HL-60/S4 treated with phorbol 12-myristate 13-acetate at 8.2 ng/mL for 4 days and 3 days (cell line): ENCODE measurements around the gene CHST15.

Source experiments
- in situ Hi-C: fragments of 300-500 bp; cut with MboI; formaldehyde crosslinking; loops from 2 replicates; pipeline ENCODE4 v1.15.0; 2022; ENCODE audit warnings: low sequenced_read_pairs

Gene CHST15

DNA sequence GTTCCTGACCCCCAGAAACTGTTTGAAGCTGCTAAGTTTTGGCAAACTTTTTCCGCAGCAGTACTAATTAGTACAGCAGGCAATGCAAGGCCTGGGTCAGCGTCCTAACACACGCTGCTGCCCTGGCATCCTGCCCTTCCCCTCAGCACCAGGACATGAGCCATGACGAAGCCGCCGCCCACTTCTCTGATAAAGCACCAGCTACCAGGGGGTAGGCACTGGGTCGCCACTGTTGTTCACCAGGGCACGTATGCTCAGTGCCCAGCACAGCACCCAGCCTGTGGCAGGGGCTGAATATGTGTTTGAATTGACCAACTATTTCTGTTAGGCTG, 59.5 kb downstream of the CHST15 start:
- in situ Hi-C loops: no loop called here

DNA sequence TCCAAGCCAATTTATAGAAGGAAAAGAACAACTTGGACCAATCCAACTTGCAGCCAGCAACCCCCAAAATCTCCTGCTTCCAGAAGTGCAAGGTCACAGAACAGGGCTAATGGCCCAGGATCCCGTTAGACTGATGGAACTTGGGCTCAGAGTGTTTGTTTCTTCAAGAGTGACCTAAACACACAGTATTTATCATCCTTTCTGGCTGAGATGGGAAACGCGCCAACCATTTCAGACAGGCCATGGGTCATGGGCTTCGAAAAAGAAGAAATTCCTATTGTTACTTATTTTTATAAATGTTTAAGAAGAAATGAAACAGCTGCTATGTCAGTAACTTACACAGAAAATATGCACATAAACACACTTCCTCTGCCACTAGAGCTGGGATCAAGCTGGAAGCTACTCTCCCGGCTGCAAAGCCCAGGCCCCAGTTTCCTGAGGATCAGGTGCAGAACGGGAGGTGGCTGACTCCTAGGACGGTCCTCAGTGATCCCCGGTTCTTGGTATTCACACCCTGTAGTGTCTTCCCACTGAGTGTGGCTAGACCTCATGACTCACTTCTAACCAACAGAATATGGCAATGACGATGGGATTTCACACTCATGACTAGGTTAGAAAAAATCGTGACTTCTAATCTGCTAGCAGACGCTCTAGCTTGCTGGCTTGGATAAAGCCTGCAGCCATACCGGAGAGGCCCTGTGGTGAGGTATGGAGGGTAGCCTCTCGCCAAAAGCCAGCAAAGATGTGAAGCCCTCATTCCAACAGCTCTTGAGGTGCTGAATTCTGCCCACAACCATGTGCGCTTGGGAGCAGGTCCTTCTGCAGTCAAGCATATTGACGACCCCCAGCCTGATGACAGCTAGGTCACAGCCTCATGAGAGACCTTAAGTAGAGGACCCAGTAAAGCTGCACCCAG, 60.2 kb downstream of the CHST15 start:
- in situ Hi-C loops: no loop called here

DNA sequence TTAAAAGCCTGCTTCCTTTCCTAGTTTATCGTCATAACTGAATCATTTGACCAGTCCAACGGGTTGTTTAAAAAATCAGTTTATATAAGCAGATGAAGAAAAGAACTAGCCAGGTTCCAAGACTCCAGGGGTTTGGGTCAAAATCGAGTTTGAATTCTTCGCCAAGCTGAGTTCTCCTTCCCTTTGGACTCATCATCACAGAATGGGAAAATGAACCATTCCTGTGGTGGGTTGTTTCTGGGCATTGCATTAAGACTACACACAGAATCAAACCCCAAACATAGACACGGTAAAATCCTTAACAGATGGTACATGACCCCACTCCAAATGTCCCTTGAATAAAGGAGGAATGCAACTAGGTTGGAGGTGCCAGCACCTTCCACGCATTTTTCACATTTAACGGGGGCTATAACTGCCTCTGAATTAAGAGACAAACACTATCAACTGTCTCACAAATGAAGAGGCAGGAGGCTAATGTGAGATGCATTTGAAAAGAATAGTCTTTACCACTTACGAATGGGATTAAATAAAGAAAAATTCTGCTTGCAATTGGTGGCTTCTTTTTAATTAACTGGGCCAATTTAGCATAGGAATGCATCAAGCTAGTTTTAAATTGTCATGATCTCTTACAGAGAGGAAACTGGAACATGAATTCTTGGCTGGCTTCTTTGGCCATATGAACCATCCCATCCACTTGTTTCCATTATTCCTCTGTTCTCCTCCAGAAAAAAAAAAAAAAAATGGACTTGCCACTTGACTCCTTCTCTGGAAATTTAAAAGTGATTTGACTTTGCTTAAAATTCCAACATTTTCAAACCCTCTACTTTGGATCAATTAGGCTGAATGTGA, 61.1 kb downstream of the CHST15 start:
- in situ Hi-C loops: no loop called here

DNA sequence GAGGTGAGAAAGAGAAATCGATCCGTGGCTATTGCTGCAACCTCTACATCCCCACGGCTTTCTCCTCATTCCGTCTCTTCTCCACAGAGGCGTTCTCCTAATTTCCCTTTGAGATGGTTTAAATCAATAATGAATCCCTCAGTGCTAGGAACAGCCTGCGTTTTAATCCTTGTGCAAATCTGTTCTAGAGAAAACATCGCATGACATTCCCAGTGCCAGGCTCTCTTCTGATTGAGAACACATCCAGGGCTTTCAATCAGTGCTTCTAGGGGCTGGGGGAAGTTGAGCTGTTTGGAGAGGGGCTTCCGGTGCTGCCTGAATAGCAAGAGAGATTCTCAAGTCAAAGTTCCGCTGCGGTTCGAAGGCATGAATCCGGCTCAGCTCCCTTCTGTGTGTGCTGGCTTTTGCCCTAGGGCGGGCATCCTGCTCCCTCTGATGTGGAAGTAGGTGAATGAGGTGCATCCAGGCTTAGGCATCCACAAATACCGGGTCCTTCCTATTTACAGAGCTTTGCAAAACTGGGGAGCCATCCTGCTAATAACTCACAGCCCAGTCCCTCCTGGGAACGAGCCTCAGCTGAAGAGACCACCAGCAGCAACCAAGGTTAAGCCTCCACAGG, 62.8 kb downstream of the CHST15 start:
- in situ Hi-C loops: no loop called here

DNA sequence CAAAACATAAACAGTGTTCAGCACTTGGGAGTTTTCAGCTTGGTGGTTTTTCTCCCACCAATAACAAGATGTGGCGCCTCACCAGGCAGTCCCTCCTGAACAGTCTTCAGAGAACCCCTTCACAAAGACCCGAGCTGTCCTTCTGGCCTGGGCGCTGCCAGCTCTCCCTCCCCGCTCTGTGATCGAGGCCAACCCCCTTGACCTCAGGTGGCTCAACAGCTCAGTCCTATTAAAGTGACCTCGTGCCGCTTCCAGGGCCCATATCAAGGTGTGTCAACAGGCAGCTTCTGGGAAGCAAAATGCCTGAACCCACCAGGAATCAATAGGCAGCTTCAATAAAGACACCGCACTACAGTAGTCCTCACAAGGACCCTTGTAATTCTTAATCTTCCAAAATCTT, 63.3 kb downstream of the CHST15 start:
- in situ Hi-C loops: no loop called here

DNA sequence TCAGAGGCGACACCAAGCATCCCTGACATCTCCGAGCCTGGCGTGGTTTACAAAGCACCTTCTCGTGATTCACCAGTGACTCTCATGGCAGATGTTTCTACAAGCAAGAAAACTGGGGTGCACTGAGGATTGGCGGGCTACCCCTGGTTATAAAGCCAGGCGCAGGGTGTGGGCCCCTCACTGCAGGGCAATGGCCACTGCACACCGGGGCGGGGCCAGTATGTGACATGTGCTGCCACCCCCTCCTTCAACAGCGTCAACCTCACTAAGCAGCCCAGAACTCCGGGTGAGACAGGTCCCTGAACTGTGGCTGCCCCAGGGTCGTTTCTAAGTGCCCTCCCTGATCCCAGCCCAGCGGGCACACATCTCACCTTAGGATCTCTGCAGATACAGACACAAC, 63.8 kb downstream of the CHST15 start:
- in situ Hi-C loops: no loop called here

DNA sequence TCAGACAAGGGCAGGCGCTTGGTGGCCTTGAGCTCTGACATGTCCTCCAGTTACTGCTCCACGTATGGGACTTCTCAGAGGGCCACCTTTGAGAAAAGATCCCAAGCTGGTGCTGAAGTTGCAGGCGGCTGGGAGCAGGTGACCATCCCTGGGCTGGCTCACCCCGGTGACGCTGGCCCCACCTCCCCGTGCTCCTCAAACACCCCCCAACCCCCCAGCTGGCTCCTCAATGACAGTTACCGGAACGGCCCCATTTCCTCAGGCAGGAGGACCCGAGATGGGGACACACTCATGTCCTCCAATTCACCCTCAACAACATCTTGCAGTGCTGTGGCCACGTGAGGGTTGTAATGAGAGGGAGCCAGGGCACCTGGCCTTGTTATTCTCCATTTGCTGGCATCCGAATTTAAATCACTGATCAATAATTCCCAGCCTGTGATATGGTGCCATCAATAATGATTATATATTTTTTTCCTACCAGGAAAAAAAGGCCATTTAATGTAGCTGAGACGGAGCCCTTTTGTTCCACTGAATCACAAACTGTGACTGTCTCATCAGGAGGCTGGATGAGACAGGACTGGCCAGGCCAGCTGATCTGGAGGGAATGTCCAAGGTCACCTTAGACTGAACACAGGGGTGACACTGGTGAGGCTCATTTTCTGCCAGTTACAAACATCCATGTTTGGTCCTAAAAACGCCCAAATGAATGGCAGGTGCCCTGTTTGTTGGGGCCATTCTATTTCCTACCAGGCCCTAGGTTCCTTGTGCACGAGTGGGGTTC, 64.5 kb downstream of the CHST15 start:
- in situ Hi-C loops: no loop called here

DNA sequence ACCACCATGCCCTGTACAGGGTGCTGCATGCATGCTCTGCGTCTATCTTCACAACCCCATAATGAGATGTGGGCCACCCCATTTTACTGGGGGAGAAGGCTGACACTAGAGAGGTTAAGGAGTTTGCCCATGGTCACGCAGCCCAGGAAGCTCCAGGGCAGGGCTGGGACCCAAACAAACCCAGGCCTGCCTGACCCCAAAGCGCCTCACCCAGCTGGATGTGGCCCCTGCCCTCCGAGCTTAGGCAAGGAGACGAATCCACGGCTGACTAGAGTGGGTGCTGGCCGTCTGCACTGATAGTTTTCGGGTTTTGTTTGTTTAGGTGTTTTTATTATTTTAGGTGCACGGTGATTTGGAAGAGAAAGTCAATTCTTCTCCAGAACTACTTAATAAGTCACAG, 65.7 kb downstream of the CHST15 start:
- in situ Hi-C loops: no loop called here

DNA sequence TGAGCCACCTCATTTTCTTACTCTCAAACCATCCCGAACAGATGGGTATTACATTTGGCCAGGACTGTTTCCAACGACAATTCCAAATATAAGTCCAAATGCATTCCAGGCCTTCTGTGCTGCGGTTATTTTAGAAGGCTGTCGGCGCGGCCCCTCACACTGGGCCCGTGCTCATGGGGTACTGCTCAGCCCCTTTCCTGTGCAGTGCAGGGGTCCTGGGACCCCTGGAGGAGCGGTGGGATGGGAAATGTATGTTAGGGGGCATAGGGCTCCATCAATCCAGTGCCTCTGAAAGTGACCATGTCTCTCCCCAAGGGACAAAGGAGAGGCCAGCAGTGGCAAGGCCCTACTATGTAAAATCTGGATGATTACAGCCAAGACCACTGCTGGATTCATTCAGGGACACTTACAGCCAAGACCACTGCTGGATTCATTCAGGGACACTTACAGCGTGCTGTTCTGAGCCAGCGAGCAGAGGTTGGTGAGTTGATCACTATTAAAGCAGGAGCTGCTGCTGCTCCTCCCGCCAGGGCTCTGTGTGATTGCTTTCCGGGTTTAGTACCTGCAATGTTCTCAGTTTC, 66.3 kb downstream of the CHST15 start:
- in situ Hi-C loops: no loop called here

DNA sequence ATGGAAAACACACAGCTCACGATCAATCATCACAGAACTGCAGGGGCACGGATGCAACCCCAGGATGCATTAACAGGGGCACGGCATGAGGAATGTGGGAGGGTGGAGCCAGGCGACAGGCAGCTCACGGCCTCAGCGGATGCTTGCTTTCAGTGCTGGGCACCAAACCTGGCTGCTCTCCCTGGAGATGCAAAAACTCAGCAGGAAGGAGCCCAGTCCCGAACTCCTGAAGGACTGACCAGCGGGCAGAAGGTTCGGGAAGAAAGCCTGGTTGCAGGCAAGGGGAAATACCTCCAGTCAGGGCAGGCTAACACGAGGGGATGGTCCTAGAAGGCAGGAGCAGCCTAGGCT, 66.8 kb downstream of the CHST15 start:
- in situ Hi-C loops: no loop called here

DNA sequence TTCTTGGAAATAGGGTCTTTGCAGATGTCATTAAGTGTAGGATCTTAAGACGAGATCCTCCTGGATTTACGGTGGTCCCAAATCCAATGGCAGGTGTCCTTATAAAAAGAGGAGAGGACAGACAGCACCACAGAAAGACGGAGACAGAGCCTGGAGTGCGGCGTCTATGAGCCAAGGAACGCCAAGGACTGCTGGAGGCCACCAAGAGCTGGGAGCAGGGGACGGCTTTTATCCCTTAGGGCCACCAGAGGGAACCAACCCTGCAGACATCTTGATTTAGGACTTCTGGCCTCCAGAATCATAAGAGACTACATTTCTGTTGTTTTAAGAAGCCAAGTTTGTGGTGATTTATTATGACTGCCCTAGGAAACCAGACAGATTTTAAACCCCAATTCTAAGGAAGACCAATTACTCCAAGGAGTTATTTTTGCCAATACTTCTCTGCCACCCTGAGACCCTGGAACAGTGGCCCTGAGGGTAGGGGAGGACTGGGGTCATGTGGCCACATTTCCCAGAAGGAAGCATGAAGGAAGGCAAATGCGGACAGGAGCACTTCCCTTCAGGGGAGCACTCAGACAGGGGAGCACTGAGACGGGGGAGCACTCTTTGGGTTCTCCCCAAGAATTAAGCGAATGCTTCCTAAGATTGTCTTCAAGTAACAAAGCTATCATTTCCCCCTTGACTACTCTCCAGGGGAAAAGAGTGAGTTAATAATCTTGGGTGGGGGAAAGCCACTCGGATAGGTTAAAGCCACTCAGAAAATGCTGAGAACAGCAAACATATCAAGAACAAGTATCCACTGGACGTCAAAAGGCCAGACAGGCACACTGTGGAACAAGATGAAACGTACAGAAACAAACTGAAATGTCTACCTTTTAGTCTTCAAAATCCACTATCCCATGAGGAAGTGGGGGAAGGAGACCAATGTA, 67.5 kb downstream of the CHST15 start:
- in situ Hi-C loops: no loop called here

DNA sequence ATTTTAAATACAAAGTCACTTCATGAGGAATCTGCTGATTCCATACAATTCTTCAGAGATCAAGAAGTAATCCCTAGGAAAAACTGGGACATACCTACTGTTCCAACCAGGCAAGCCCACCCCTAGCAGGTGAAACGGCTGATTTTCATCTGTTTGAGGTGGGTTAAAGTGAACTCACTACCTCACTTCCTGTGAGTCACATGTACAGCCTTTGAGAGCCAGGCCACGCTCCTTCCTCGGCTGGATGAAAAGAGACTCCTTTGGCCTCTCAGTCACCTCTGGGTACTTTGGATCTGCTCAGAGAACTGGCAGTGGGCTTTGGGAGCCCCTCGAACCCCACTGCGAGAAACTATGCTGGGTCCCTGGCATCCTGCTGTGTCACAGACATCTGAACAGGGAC, 68.2 kb downstream of the CHST15 start:
- in situ Hi-C loops: no loop called here

DNA sequence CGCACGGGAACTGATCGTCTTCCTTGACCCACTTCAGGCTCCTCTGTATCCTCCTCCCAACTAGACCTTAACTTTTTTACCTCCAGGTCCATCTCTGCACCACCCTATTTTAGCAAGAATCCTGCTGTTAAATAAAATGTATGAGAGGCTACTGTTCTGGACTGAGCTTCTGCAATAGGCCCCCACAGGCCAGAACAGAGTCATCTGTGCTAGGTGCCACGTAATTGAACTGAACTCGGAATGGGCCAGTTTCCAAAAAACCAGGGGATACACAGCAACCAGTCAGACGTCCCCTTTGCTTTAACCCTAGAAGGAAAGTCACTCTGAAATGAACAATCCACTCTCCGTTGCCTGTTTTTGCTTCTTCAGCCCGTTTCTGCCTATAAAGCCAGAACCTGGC, 71.3 kb downstream of the CHST15 start:
- in situ Hi-C loops: no loop called here

DNA sequence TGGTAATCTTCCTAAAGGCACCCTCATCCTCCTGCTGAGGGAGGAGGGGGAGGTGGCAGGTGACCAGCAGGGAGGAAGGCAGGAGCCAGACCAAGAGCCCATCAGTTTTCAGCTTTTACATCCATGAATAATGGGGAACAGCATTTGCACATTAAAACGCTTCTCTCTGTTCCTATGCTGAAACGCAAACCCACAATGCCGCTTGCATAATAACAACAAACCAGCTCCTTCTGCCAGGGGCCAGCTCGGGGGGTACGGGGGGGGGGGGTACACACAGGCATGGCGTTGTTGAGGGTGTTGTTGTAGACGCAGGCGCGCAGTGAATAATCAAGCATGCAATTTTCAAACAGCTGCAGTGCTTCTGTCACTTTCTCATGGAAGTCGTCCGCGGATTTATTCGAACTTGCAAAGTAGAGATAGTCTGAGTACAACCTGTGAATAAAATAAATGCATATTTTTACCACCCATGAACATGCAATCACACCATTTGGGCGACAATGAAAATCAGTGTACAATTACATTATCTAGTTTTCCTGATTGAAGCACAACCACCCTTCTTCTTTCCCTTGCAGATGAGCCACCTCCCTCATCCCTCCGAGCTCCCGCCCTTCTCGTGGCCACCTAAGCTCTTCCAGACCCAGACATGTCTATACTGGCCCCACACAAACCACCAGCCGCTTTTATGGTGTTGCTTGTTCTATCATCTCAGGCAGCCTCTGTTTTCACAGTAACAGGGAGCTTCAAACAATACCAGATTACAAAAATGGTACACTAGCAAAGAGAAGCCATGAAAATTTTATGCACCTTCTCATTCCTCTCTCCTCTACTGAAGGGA, 72.2 kb downstream of the CHST15 start:
- in situ Hi-C loops: no loop called here

DNA sequence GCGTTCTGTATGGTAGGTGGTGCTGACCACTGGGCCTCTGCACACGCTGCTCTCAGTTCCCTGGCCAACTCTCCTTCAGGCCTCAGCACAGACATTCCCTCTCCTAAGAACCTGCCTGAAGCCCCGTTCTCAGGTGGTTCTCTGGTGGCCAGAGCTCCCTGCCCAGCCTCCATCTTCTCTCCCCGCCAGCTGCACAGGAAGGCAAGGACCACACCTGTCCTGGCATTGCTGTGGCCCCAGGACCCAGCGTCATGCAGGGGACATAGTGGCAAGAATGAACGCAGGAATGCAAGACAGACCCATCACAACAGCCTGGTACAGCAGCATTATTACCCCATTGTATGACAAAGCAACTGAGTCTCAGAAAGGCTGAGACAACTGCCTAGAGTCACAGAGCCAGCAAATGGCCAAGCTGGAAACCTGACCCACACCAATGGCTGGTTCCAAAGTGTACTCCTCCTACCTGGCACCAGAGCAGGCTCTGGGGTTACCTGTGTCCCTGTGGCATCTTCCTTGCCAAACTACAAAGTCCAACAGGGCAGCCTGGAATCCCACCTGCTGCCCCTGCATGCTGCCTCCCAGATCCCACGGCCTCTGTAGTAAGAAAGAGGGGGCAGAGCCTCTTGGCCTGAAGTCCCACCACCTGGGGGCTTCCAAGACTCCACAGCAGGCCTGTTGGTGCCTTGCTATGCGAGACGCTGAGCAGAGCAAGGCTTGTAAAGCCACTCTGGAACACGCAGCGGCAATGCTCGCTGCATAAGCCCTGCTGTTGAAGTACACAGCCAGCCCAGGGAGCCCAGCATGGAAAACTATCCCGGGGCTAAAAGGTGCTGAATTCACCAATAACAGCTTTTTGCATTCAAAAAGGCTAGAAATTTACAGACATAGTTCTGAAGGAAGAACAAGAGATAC, 73.3 kb downstream of the CHST15 start:
- in situ Hi-C loops: no loop called here

DNA sequence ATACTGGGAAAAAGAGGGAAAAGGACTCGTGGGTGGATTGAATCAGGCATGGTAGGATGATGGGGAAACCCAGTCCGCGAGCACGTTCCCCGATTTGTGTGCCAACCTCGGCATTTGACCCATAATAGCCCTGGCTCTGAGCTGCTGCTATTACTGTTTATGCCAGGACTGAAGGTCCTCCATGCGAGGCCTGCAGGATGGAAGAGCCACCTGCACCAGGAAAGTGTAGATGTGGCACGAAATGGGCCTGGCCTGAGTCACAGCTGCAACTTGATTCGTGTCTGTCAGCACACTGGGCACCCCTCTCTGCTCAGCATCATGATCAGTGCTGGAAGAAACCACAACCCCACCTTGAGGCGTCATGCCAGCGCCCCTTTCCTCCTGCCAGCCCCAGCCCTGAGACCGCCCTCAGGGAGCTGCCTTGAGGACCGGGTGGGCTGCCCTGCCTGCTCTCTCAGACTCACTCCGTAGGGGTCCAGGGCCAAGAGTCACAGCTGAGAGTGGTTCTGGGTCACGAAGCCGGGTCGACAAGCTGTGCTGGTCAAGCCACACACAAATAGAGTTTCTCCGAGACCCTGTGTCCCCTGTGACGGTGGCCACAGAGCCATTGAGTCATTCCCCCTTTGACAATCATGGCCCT, 74.4 kb downstream of the CHST15 start:
- in situ Hi-C loops: no loop called here

DNA sequence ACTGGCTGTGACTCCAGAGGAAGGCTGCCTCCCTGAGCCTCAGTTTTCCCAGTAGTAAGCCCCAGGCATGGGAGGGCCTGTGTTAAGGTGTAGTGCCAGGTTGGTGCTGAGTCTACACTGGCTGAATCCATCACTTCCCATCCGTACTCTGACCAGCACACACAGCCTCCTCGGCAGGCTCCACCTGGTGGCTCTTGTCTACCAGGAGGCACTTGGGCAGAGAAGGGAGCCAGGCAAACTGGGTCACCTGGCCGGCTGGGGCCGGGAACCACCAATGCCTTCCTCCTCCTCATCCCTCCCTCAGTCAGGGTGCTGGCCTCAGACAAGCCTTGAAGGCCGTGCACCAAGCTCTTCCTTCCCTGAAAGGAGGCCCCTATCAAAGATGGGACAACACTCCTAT, 75.7 kb downstream of the CHST15 start:
- in situ Hi-C loops: no loop called here
